PFSK-1 (cell line): ENCODE measurements around the gene TCF23.

Experiments used
- FOXP2 ChIP-seq: optimal IDR thresholded peaks from 2 replicates; pipeline ENCODE3; 2011; ENCODE audit warnings: borderline replicate concordance, control low read depth, inconsistent platforms; ENCODE audit not compliant: insufficient read depth; ENCODE audit errors: extremely low read length, extremely low read depth
- POLR2AphosphoS5 ChIP-seq: IDR thresholded peaks from 2 replicates; pipeline ENCODE4 v1.6.1; 2012; ENCODE audit warnings: low read depth, mild to moderate bottlenecking, control low read depth, low read length, moderate library complexity
- SIN3A ChIP-seq: IDR thresholded peaks from 2 replicates; pipeline ENCODE4 v1.6.1; 2012; ENCODE audit warnings: mild to moderate bottlenecking, low read length, moderate library complexity, borderline replicate concordance; ENCODE audit not compliant: insufficient read depth
- TAF1 ChIP-seq: IDR thresholded peaks from 2 replicates; pipeline ENCODE4 v1.6.1; 2012; ENCODE audit warnings: low read length, control low read depth, borderline replicate concordance; ENCODE audit not compliant: insufficient read depth
- TF ChIP-seq, protein P1 (sequence below), 2 experiments: IDR thresholded peaks; 2 replicates each; pipeline versions ENCODE4 v1.6.1 to v1.8.0; 2011 to 2012; ENCODE audit warnings: low read depth in 2 of 2, low read length in 2 of 2, control low read depth in 1 of 2, inconsistent platforms in 1 of 2, mild to moderate bottlenecking in 1 of 2, moderate library complexity in 1 of 2; ENCODE audit not compliant: insufficient read depth in 1 of 2

DNA sequence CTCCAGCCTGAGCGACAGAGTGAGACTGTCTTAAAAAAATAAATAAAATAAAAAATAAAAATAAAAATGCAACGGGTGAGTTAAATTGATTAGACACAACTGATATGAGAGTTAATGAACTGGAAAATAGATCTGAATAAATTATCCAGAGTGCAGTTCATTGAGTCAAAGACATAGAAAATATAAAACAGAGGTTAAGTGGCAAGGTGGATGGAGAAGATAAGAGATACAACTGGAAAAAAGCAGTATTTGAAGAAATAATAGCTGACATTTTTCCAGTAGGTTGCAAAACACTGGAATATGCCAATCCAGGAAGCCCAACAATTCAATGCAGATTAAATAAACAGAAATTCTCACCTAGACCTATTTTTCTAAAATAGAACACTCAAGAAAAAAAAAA is 40.6 kb upstream of the TCF23 start:
- TF ChIP-seq POLR2AphosphoS5: no peak
- TF ChIP-seq FOXP2: no peak
- no peak for TF ChIP-seq SIN3A
- TF ChIP-seq, protein P1, sequence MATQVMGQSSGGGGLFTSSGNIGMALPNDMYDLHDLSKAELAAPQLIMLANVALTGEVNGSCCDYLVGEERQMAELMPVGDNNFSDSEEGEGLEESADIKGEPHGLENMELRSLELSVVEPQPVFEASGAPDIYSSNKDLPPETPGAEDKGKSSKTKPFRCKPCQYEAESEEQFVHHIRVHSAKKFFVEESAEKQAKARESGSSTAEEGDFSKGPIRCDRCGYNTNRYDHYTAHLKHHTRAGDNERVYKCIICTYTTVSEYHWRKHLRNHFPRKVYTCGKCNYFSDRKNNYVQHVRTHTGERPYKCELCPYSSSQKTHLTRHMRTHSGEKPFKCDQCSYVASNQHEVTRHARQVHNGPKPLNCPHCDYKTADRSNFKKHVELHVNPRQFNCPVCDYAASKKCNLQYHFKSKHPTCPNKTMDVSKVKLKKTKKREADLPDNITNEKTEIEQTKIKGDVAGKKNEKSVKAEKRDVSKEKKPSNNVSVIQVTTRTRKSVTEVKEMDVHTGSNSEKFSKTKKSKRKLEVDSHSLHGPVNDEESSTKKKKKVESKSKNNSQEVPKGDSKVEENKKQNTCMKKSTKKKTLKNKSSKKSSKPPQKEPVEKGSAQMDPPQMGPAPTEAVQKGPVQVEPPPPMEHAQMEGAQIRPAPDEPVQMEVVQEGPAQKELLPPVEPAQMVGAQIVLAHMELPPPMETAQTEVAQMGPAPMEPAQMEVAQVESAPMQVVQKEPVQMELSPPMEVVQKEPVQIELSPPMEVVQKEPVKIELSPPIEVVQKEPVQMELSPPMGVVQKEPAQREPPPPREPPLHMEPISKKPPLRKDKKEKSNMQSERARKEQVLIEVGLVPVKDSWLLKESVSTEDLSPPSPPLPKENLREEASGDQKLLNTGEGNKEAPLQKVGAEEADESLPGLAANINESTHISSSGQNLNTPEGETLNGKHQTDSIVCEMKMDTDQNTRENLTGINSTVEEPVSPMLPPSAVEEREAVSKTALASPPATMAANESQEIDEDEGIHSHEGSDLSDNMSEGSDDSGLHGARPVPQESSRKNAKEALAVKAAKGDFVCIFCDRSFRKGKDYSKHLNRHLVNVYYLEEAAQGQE (IDR thresholded peaks at IDR 0.05; ENCODE audit: insufficient read depth in 1 of 2, low read depth in 2 of 2, low read length in 2 of 2): no peak
- TF ChIP-seq TAF1: no peak
